Body of pancreas (tissue), 4 donors: ENCODE results near the gene DDX5.

ENCODE experiments used
- CTCF ChIP-seq, 7 experiments: fragments of 450-650 bp in 4 of 7; fragments of 200-600 bp in 3 of 7; sonication (generic) in 3 of 7; IDR thresholded peaks; one replicate each; pipeline ENCODE4 v1.5.1; 2016 to 2019; ENCODE audit warnings: antibody characterized with exemption in 7 of 7
- POLR2A ChIP-seq, 3 donors: fragments of 450-650 bp; IDR thresholded peaks; one replicate each; pipeline ENCODE4 v1.6.1; 2016; ENCODE audit warnings: antibody characterized with exemption in 3 of 3, mild to moderate bottlenecking in 2 of 3

DNA sequence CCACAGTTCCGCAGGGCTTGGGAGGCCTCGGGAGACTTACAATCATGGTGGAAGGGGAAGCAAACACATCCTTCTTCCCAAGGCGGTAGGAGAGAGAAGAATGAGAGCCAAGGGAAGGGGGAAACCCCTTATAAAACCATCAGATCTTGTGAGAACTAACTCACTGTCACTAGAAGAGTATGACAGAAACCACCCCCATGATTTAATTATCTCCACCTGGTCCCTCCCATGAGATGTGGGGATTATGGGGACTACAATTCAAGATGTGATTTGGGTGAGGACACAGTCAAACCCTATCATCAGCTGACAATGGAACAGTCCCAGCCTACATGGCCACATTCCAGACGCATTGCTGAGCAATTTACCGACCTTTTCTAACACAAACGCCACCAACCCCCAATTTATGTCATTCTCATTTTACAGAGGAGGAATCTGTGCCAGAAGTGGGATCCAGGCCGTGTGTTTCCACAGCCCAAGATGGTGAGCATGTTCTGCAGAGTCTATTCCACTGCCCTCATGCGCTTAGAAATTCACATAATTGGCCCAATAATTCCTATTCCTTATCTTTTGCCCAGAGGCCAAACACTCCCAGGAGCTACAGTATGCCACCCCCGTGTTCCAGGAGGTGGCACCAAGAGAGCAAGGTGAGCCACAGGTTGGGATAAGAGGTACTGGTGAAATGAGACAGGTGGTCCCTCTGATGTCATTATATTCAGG, 39.9 kb downstream of the DDX5 start:
- no peak for TF ChIP-seq CTCF (IDR thresholded peaks at IDR 0.05)
- no peak for TF ChIP-seq POLR2A (IDR thresholded peaks at IDR 0.05)
